Right lobe of liver (tissue), 4 donors: ENCODE measurements around the gene PSMA5.

Source experiments
- CTCF ChIP-seq, 4 donors: fragments of 200-600 bp in 3 of 4; fragments of 450-650 bp in 1 of 4; IDR thresholded peaks; one replicate each; pipeline versions ENCODE4 v1.5.1 to v1.8.0; 2016 to 2022; ENCODE audit warnings: antibody characterized with exemption in 4 of 4, mild to moderate bottlenecking in 2 of 4
- POLR2A ChIP-seq: fragments of 450-650 bp; IDR thresholded peaks from one replicate; pipeline ENCODE4 v1.6.1; 2017; ENCODE audit warnings: antibody characterized with exemption, mild to moderate bottlenecking
- donor health status: DM: no; HTN: no; CAD: no.
- donor health status: DM: no; HTN: no; CAD: no.
- donor health status: DM: no; HTN: yes; CAD: no.

- TF ChIP-seq CTCF (IDR thresholded peaks at IDR 0.05) (no peak), POLR2A (no peak)
Measured at GRCh38 chr1:109377698-109378097, 48.5 kb downstream of the PSMA5 start.
